Fibroblast of villous mesenchyme (primary cell): ENCODE data around the gene FSCB. TPM values are rescaled to one million over a fixed set of nuclear protein-coding genes. Genes with fewer than 3 reads are reported as not detected.
"Not testable (repeated sequence)": the region's sequence is repeated elsewhere in the genome, so short reads cannot be mapped to it uniquely, and the experiment has no call there.

Experiments
- DNase-seq: peaks from one replicate; pipeline ENCODE4 v3.0.0-alpha.2; 2010; ENCODE audit warnings: low read depth
- H3K4me3 ChIP-seq: 2 replicates; pipeline ENCODE4 v1.5.1; 2011; ENCODE audit warnings: low read depth, mild to moderate bottlenecking, low read length
- CTCF ChIP-seq: IDR thresholded peaks from 2 replicates; pipeline ENCODE4 v1.5.1; 2012; ENCODE audit warnings: low read depth, mild to moderate bottlenecking, low read length; ENCODE audit not compliant: insufficient read depth
- total RNA-seq: library from RNA; depleted of rRNA; stranded (reverse); fragments of >200 nt; gene quantifications from 2 replicates; pipeline ENCODE4 v1.2.3, GENCODE V29; 2012

FSCB gene
- total RNA-seq = under 0.01 TPM in 1 of 2 replicates, not detected in the other

DNA sequence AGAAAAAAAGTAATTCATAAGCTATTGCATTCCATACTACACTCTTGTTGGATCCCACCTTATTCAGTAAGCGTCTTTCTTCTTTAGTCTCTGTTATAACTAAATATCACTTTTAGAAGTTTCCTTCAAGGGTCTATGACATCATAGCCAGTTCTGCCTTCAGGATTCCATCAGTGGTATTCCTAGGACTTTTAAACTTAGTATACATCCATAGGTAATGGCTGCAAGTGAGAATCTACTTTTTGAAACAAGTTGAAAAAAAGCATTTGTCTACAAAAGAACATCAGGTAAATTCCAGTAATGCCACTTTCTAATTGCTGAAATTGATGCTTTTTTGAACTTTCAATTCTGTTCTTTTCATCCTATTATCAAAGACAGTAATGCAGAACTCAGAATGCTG is at the start of gene FSCB:
FSCB (minus strand) TSS at position 101 of the 400 bp plus-strand sequence. CDS start 296 bp downstream, outside the sequence.
- H3K4me3 ChIP-seq = no peak within 1 kb of the TSS
- DNase-seq = no peak
- no peak for TF ChIP-seq CTCF

DNA sequence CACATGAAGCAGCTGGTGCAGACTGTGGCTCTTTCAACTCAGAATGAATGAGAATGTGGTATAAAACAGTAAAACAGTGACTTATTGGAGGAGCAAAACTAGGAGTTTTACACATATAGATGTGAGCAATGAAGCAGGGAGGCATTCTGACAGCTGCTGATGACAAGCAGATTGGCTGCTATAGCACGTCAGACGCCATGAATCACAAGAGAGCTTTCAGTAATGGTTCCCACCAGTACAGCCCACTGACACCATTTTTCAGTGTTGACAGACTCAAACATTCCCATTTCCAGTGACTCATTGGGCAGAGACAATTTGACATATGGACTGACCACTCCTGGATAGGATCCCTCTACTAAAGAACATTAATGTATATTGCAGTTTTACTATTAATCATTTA is 24.6 kb upstream of the FSCB start:
- no peak for DNase-seq
- H3K4me3 ChIP-seq = no peak overlapping the region
- TF ChIP-seq CTCF = no peak

GRCh38 chr14:44530475-44530874 is 23.4 kb upstream of the FSCB start:
- no peak overlapping the region for H3K4me3 ChIP-seq
- TF ChIP-seq CTCF = no peak
- no peak for DNase-seq

DNA sequence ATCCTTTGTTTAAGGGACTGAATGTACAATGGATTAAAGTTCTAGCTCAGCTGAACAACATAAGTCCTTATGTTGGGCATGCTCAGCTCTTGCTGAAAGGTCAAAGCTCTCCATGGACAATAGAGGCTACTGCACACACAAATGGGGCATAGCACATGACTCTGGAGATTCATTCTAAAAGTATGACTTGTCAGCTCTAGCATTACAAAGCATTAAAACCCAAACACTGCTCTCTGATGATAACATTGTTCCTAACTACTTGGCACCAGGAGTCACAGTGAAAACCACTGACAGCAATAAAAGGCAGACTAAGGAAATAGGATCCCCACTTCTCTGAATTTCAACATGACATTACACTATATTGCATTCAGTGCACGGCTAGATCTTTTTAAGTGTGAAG is 21.9 kb upstream of the FSCB start:
- H3K4me3 ChIP-seq = no peak overlapping the region
- DNase-seq = no peak
- no peak for TF ChIP-seq CTCF

DNA sequence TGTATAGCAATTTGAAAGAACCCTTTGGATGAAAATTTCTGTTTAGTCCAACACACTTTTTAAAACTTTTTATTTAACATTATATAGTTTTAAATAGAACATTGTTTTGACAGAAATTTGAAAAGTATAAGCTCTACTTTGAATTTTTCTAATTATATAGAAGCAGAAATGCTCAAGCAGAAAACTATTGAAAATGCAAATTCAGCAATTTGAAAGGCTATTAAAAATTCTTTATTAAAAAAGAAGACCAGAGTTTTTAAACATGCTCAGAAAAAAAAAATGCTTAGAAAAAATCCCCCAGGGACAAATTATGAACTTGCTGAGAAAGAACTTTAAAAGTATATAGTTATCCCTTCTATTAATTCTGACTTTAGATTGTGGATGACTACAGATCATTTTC is 21.1 kb upstream of the FSCB start:
- no peak for DNase-seq
- TF ChIP-seq CTCF = no peak
- H3K4me3 ChIP-seq = no peak overlapping the region

DNA sequence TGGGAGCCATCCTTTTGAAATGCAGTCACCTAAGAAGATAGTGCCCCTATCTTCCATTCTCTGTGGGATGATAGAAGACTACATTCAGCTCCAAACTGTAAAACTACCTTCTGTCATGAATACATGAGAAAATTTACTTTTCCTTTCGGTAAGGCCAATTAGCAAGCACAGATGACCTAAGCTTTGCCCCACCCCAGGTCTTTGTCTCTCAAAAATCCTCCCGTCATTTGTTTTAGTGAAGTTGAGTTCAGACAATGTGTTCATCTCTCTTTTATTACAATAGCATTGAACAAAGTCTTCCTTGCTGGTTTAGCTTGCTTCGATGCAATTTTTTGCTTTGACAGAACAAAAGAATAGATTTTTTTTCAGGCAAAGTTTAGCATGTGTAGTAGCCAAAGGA is 18.2 kb upstream of the FSCB start:
- H3K4me3 ChIP-seq = no peak overlapping the region
- TF ChIP-seq CTCF = no peak
- no peak for DNase-seq

DNA sequence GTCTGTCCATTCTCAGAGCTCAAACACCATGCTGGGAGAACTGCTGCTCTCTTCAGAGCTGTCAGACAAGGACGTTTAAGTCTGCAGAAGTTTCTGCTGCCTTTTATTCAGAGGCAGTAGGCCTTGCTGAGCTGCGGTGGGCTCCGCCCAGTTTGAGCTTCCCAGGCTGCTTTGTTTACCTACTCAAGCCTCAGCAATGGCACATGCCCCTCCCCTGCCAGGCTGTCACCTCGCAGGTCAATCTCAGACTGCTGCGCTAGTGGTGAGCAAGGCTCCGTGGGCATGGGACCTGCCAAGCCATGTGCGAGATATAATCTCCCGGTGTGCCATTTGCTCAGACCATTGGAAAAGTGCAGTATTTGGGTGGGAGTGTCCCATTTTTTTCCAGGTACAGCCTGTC is 8.6 kb upstream of the FSCB start:
- DNase-seq, H3K4me3 ChIP-seq: not testable (repeated sequence)
